Esophagus squamous epithelium (tissue), 5 donors: ENCODE measurements around the gene GRIN3B. TPM values are rescaled to one million over a fixed set of nuclear protein-coding genes. Genes with fewer than 3 reads are reported as not detected.

Experiments
- DNase-seq: peaks from one replicate; lab custom pipeline; 2025; lab: John Stamatoyannopoulos, UW
- H3K27ac ChIP-seq, 4 donors: fragments of 200-600 bp; sonication (generic); one replicate each; pipeline ENCODE4 v1.5.1; 2016 to 2019; ENCODE audit warnings: mild to moderate bottlenecking in 1 of 4
- H3K27me3 ChIP-seq, 4 donors: fragments of 200-600 bp; sonication (generic); 1 replicate in 3 of 4; 2 replicates in 1 of 4; pipeline versions ENCODE4 v1.5.1 to v1.6.0; 2017 to 2021; ENCODE audit warnings: antibody characterized with exemption in 1 of 4
- H3K36me3 ChIP-seq, 3 donors: fragments of 200-600 bp; sonication (generic); one replicate each; pipeline ENCODE4 v1.5.1; 2016 to 2019
- H3K4me1 ChIP-seq, 3 donors: fragments of 200-600 bp; sonication (generic); one replicate each; pipeline ENCODE4 v1.5.1; 2017 to 2019
- H3K4me3 ChIP-seq, 4 donors: fragments of 200-600 bp; sonication (generic); 1 replicate in 3 of 4; 2 replicates in 1 of 4; pipeline ENCODE4 v1.5.1; 2016 to 2019; ENCODE audit warnings: mild to moderate bottlenecking in 2 of 4, moderate library complexity in 1 of 4
- H3K9me3 ChIP-seq, 3 donors: fragments of 200-600 bp; sonication (generic); one replicate each; pipeline ENCODE4 v1.5.1; 2016 to 2019
- CTCF ChIP-seq, 6 experiments: fragments of 450-650 bp in 4 of 6; fragments of 200-600 bp in 2 of 6; sonication (generic) in 2 of 6; IDR thresholded peaks; one replicate each; pipeline ENCODE4 v1.5.1; 2016 to 2019; ENCODE audit warnings: antibody characterized with exemption in 6 of 6, mild to moderate bottlenecking in 4 of 6, moderate library complexity in 4 of 6
- POLR2A ChIP-seq, 4 donors: fragments of 450-650 bp; IDR thresholded peaks; one replicate each; pipeline ENCODE4 v1.6.1; 2017; ENCODE audit warnings: antibody characterized with exemption in 4 of 4, mild to moderate bottlenecking in 4 of 4, moderate library complexity in 3 of 4
- WGBS, 2 donors: methylation state at CpG; one replicate each; pipeline ENCODE4 v1.1.5; 2018; 5-methylcytosine and 5-hydroxymethylcytosine counted together
- intact Hi-C: fragments of 100-400 bp; cut with DNase I; formaldehyde crosslinking; loops from one replicate; pipeline ENCODE4 v1.15.0; 2022
- total RNA-seq, 4 donors: library from RNA; depleted of rRNA; stranded (reverse); fragments of >200 nt; gene quantifications; one replicate each; pipeline ENCODE4 v1.1.0, GENCODE V29; 2016
- donor health status: DM: yes; HTN: yes; CAD: no.

GRIN3B gene
- total RNA-seq, 4 donors from 2014 or later, result not detected

DNA sequence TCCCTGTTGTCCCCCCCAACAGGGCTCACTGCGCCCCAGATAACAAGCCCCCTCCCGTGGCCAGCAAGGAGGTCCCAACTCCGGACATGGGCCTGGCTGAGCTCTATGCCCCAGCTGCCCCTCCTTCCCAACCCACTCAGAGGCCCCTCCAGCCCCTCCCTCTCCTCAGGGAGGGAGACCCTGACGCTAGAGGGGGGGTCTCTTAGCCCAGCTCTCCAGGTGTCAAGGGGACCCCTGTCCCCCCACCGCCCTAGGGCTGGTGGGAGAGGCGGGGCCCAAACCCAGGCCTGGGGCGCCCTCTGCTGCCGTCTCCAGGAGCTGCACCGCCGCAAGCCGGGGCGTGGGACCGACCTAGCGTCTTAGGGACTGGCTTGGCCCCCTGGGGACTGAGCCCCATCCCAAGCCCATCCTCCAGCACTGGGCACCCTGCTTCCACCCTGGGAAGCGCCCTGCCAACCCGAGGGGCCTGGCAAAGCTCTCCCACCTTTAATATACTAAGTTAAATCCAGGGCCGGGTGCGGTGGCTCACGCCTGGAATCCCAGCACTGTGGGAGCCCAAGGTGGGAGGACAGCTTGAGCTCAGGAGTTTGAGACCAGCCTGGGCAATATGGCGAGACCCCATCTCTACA, 1.4 kb downstream of the GRIN3B start:
- H3K9me3 ChIP-seq, result no peaks in the 10 kb centered on the region
- H3K4me1 ChIP-seq, result peaks cover 10 to 23% (median 19%) of the 10 kb centered on the region in 3 donors
- H3K4me3 ChIP-seq, result no peak overlapping the region
- peaks cover 8 to 82% (median 20%) of the 10 kb centered on the region in 4 donors for H3K27me3 ChIP-seq
- intact Hi-C loops, result no loop called here
- WGBS, 2 donors, result 8 to 40% methylated on average over 2 of the region's 20 CpGs
- no peaks in the 10 kb centered on the region for H3K36me3 ChIP-seq
- no peak overlapping the region for H3K27ac ChIP-seq
- DNase-seq, result no peak
- TF ChIP-seq CTCF (IDR thresholded peaks at IDR 0.05) (peak; percentile 76 to 91 (median 85)), POLR2A (IDR thresholded peaks at IDR 0.05) (no peak)

DNA sequence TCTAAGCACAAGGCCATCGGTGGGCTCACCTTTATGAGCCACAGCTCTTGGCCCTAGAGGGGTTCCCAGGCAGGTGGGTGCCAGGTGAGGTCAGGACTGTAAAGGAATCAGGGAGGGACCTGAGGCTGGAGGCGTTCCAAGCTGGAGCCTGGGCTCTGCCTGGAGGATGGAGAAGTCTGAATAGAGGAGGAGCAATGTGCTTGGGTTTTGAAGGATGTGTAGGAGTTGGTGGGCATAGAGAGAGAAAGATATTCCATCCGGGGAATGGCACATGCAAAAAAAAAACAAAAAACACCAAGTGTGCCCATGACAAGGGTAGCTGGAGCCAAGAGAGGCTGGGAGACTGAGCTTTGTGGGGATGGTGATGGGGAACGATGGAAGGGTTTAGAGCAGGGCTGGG, 2.4 kb downstream of the GRIN3B start:
- no peak overlapping the region for H3K4me3 ChIP-seq
- DNase-seq, result no peak
- TF ChIP-seq CTCF (IDR thresholded peaks at IDR 0.05) (no peak), POLR2A (IDR thresholded peaks at IDR 0.05) (no peak)
- H3K27ac ChIP-seq, result no peak overlapping the region
- H3K27me3 ChIP-seq, result peaks cover 8 to 73% (median 17%) of the 10 kb centered on the region in 4 donors
- peaks cover 10 to 21% (median 19%) of the 10 kb centered on the region in 3 donors for H3K4me1 ChIP-seq
- H3K9me3 ChIP-seq, result no peaks in the 10 kb centered on the region
- H3K36me3 ChIP-seq, result no peaks in the 10 kb centered on the region
- WGBS, 2 donors, result 59 to 69% methylated on average over 4 of the region's 4 CpGs
- intact Hi-C loops, result no loop called here

DNA sequence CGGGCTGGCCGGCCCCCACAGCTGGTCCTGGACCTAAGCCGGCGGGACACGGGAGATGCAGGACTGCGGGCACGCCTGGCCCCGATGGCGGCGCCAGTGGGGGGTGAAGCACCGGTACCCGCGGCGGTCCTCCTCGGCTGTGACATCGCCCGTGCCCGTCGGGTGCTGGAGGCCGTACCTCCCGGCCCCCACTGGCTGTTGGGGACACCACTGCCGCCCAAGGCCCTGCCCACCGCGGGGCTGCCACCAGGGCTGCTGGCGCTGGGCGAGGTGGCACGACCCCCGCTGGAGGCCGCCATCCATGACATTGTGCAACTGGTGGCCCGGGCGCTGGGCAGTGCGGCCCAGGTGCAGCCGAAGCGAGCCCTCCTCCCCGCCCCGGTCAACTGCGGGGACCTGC, 3.1 kb downstream of the GRIN3B start:
- TF ChIP-seq POLR2A (IDR thresholded peaks at IDR 0.05) (no peak), CTCF (IDR thresholded peaks at IDR 0.05) (no peak)
- no peaks in the 10 kb centered on the region for H3K9me3 ChIP-seq
- intact Hi-C loops, result no loop called here
- H3K27me3 ChIP-seq, result peaks cover 8 to 66% (median 17%) of the 10 kb centered on the region in 4 donors
- H3K36me3 ChIP-seq, result peaks cover 0 to 2% (median 0%) of the 10 kb centered on the region in 3 donors
- DNase-seq, result no peak
- no peak overlapping the region for H3K4me3 ChIP-seq
- H3K27ac ChIP-seq, result no peak overlapping the region
- WGBS, 2 donors, result 84% methylated on average over 15 of the region's 37 CpGs; no CpG with 5 or more reads in 1 of the 2 donors
- H3K4me1 ChIP-seq, result peaks cover 10 to 21% (median 19%) of the 10 kb centered on the region in 3 donors

- no peak for DNase-seq
- no peak for TF ChIP-seq CTCF (IDR thresholded peaks at IDR 0.05)
- no peak for TF ChIP-seq POLR2A (IDR thresholded peaks at IDR 0.05)
- Histone ChIP-seq H3K9me3 (no peaks in the 10 kb centered on the region), H3K4me3 (no peak overlapping the region), H3K27ac (no peak overlapping the region), H3K36me3 (peaks cover 0 to 12% (median 4%) of the 10 kb centered on the region in 3 donors), H3K4me1 (peaks cover 10 to 26% (median 19%) of the 10 kb centered on the region in 3 donors), H3K27me3 (peaks cover 7 to 56% (median 13%) of the 10 kb centered on the region in 4 donors)
- intact Hi-C loops, result no loop called here
- 54 to 67% methylated on average over 9 to 12 of the region's 32 CpGs for WGBS, 2 donors
Measured at GRCh38 chr19:1004204-1004802, 4.1 kb downstream of the GRIN3B start.
